ENCODE measurements around the gene RSPO1. TPM values are rescaled to one million over a fixed set of nuclear protein-coding genes. Genes with fewer than 3 reads are reported as not detected.

RSPO1 gene
- total RNA-seq, 1 donor, result not detected

DNA sequence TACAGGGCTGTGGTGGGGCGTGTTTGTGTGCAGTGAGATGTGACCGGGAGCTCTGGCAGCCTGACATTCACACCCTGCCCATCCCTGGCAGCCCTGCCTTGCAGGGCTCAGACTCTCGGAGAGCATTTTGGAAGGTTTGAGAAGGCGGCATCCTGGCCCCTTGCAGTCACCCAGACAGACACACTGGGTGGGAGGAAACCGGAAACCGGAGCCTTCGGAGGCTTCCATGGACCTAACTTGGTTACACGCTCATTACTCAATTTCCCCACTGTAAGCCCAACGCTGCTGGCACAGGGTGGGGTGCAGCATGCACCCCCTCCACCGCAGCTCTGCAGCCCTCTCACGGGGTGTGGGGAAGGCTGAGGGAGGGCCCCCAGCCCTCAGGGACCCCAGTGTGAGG is 22.2 kb upstream of the RSPO1 start:
- no peak for DNase-seq (ENCODE audit: low read depth)

GRCh38 chr1:37656026-37656425 is 21.3 kb upstream of the RSPO1 start:
- TF ChIP-seq, protein P1, sequence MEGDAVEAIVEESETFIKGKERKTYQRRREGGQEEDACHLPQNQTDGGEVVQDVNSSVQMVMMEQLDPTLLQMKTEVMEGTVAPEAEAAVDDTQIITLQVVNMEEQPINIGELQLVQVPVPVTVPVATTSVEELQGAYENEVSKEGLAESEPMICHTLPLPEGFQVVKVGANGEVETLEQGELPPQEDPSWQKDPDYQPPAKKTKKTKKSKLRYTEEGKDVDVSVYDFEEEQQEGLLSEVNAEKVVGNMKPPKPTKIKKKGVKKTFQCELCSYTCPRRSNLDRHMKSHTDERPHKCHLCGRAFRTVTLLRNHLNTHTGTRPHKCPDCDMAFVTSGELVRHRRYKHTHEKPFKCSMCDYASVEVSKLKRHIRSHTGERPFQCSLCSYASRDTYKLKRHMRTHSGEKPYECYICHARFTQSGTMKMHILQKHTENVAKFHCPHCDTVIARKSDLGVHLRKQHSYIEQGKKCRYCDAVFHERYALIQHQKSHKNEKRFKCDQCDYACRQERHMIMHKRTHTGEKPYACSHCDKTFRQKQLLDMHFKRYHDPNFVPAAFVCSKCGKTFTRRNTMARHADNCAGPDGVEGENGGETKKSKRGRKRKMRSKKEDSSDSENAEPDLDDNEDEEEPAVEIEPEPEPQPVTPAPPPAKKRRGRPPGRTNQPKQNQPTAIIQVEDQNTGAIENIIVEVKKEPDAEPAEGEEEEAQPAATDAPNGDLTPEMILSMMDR (IDR thresholded peaks at IDR 0.05; ENCODE audit: insufficient read depth, low read length), result no peak
- H3K4me3 ChIP-seq (ENCODE audit: low read depth, low read length), result no peak overlapping the region
- DNase-seq (ENCODE audit: low read depth), result no peak

More for the DNA sequence above, 22.2 kb upstream of the RSPO1 start:
- no peak overlapping the region for H3K4me3 ChIP-seq (ENCODE audit: low read depth, low read length)
- TF ChIP-seq, protein P1 (IDR thresholded peaks at IDR 0.05; ENCODE audit: insufficient read depth, low read length), result no peak

DNA sequence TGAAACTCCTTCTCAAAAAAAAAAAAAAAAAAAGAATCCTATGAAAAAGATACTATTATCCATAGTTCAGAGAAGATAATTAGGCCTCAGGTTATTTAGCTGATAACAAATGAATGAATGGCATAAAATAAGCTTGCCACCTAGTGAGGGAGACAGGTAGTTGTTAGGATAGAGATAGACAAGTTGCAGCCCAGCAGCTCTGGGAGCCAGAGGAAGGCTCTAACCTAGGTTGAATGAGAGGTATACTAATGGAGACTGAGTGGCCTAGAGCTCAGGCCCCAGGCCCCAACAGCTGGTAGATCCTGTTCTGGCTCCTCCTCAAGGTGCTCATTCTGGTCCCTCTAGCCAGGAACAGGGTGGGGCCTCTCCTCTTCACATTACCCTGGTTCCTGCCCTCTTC is 20.6 kb upstream of the RSPO1 start:
- TF ChIP-seq, protein P1 (IDR thresholded peaks at IDR 0.05; ENCODE audit: insufficient read depth, low read length), result no peak
- no peak for DNase-seq (ENCODE audit: low read depth)
- no peak overlapping the region for H3K4me3 ChIP-seq (ENCODE audit: low read depth, low read length)

- TF ChIP-seq, protein P1 (IDR thresholded peaks at IDR 0.05; ENCODE audit: insufficient read depth, low read length), result no peak
- no peak overlapping the region for H3K4me3 ChIP-seq (ENCODE audit: low read depth, low read length)
- DNase-seq (ENCODE audit: low read depth), result no peak
These were observed 19.2 kb upstream of the RSPO1 start for GRCh38 chr1:37653906-37654305.

DNA sequence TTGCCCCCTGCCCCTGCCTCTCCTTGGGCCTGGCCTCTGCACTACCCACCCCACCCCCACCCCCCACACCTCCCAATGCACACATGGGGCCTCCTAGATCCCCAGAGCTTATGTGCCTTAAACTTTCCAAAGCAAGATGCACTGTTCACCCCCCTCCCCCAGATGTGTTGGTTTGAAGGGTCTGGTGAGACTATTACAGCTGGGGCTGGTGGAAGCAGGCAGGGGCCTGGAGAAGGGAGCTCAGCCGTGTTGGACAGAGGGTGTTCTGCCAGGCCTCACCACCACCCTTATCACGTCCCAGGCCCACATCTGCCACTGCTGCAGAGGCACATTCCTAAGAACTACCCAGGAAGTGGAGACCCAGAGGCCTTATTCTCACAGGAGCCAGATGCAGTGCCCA is 18.3 kb upstream of the RSPO1 start:
- no peak overlapping the region for H3K4me3 ChIP-seq (ENCODE audit: low read depth, low read length)
- TF ChIP-seq, protein P1 (IDR thresholded peaks at IDR 0.05; ENCODE audit: insufficient read depth, low read length), result no peak
- no peak for DNase-seq (ENCODE audit: low read depth)

DNA sequence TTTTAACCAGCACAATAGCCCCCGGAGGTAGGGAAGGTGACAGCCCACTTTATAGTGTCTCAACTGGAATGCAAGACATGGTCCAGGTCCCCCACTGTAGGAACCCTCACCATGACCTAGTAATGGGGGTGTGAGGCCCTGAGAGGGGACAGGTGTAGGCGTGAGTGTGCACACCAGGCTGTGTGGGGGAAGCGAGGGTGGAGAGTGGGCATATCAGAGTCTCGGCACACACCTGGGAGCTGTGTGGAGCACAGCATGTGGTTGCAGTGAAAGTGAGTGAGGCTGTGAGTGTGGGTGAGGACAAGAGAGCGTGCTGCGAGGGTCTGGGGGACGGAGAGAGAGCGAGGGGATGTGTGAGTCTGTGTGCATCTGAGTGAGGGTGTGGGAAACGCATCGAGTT is 17.1 kb upstream of the RSPO1 start:
- no peak for DNase-seq (ENCODE audit: low read depth)
- H3K4me3 ChIP-seq (ENCODE audit: low read depth, low read length), result no peak overlapping the region
- TF ChIP-seq, protein P1 (IDR thresholded peaks at IDR 0.05; ENCODE audit: insufficient read depth, low read length), result no peak

GRCh38 chr1:37650721-37651120 is 16.0 kb upstream of the RSPO1 start:
- no peak for DNase-seq (ENCODE audit: low read depth)
- TF ChIP-seq, protein P1 (IDR thresholded peaks at IDR 0.05; ENCODE audit: insufficient read depth, low read length), result no peak
- H3K4me3 ChIP-seq (ENCODE audit: low read depth, low read length), result no peak overlapping the region
